Measurements from ENCODE around the gene CAMK1D.

CAMK1D gene

GRCh38 chr10:12377658-12378290 lies 28.4 kb downstream of the CAMK1D start:
- DNase-seq = no peak

DNA sequence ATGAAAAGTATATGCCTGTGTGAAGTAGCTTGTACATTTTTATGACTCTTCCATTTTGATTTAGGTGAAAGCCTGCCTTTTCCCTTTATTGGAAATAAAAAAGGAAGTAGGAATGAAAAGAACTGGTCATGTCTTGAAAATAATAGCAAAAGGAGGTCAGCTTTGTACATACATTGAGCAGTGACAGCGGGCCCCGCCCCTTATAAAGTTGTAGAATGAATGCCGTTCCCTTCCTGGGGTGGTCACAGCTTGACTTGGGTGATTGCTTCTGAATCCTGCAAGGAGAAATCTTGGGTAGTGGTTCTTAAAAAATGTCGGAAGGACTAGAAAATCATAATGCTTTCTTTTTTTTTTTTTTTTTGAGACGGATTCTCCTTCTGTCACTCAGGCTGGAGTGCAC lies 31.7 kb downstream of the CAMK1D start:
- DNase-seq = no peak

DNA sequence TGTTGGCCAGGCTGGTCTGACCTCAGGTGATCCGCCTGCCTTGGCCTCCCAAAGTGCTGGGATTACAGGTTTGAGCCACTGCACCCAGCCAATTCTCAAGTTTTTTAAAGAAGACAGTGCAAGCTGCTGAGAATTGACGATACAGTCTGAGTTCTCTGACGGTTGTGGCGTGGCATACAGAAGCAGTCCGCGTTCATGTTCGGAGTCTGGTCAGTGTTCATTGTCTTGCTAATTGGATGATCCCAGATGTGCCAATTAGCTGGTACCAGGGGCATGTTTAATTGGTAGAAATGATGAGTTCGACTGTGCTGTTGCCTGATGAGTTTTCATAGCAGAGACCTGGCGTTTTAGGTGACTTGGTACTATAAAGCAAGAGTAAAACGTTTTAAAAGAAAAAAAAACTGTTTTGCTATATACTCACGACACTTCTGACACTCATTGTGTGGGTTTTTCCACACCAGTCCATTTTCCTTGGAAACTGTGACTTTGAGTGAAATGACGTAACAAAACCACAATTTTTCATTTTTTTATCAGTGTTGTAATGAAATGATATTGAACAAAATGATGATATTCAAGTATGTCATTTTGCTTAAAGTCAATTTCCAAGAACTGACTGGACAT lies 32.3 kb downstream of the CAMK1D start:
- no peak for DNase-seq

GRCh38 chr10:12382157-12382548 lies 32.8 kb downstream of the CAMK1D start:
- no peak for DNase-seq

DNA sequence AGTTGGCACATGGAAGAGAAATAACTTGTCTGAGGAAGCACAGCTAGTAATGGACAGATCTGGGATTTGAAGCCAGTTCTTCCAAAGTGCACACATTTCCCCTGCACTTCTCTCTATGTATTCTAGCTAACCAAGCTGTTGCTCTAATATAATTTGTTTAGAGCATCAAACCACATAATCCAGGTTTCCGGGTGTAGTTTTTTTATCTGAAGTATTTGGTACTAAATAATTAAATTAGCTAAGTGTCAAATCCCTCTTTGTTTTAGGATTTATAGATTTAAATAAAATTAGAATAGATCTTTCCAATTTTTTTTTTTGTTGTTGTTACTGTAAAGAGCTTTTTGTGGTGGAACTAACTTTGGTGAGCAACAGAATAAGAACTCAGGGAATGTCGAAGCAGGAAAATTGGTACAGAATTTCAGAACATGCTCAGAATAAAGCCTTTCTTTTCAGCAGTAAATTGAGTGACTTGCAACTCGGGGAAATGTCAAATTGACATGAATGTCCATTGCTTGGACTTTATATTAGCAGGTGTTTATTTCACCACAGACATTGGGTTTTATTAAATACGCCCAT lies 33.7 kb downstream of the CAMK1D start:
- no peak for DNase-seq

GRCh38 chr10:12384906-12385305 lies 35.6 kb downstream of the CAMK1D start:
- no peak for DNase-seq

DNA sequence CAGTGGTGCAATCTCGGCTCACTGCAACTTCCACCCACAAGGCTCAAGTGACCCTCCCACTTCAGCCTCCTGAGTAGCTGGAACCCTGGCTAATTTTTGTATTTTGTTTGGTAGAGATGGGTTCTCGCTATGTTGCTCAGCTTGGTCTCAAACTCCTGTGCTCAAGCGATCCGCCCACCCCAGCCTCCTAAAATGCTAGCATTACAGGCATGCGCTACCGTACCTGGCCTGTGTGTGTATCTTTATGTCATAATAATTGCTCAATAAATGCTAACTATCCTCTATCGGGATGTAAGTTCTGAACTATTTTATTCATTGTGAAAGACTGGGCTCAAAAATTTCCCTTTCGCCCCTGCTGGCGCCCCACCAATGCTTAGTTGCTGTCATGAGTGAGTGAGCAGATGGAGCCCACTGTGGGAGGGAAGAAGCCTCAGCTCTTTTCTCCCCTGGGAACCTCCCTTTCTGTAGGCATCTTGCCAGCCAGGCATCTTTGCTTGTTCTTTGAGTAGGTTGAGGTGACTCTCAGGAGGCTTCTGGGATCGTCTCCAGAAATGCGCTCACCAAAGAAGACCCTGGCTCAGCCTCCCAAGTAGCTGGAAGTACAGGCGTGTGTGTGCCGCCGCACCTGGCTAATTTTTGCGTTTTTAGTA lies 38.3 kb downstream of the CAMK1D start:
- DNase-seq = no peak

DNA sequence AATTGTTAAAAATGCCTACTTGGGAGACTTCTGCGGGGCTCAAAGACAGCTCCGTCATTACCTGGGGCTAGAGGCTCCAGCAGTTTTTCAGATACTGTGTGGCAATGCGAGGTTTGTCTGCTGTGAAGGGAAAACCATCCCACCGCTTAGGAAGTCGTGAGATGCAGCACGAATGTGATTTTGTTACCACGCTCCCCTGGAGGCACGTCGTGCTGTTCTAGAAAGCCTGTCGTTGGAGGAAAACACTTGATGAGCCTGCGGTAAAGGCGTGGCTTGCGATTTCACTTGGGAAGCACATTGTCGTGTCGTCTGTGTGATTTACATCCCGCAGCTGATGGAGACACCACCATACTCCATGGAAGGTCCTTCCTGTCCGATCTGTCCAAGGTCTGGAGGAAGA lies 39.3 kb downstream of the CAMK1D start:
- no peak for DNase-seq

- no peak for DNase-seq
These were observed 39.9 kb downstream of the CAMK1D start for GRCh38 chr10:12389154-12389734.

DNA sequence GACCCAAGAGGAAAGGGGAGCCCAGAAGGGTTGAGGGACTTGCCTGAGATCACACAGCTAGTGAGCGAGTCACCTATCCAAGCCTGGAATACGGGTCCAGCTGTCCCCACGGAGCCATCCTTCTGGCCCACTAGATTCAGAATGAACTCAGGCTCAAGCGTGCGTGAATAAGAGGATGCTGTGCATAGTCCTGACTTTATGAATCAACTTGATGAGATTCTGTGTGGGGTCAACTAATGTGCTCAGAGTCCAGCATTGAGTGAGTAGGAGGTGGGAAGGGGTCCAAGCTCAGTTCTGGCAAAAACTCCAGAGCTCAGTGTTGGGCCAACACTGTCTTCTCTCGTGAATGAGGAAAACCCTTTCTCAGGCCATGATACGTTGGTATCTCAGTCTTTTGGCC lies 41.4 kb downstream of the CAMK1D start:
- DNase-seq = no peak

DNA sequence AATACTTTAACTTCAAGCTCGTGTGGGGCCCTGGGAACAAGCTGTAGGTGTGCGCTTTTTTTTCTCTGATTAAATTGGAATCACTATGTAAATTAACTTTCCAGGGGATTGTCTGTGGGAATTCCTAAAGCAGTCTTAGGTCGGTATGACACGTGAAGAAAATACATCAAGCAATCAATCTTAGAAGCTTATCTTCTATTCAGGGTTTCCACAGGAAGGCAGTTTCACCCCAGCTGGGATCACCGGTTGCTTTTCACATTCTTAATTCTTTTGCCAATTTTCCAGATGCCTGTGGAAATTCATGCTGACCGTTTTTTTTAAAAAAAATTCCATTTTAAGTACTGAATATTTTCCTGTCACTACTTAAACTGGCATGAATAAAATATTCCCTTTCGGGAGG lies 41.9 kb downstream of the CAMK1D start:
- DNase-seq = no peak

DNA sequence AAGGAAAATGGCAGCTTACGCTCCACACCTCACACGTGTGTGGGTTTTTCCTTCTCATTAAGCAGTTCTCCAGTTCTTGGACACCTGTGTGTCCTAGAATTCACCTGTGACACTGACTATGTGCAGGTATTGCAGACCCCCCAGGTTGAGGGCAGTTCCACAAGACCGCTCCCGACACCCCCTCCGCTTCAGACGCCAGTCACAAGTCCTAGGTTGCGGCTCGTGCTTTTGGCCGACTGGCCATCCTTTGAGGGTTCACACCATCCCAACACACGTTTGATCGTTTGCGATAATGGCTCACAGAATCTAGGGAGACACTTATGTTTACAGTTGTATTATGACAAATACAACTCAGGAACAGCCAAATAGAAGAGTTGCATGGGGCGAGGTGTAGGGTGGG lies 44.5 kb downstream of the CAMK1D start:
- no peak for DNase-seq

DNA sequence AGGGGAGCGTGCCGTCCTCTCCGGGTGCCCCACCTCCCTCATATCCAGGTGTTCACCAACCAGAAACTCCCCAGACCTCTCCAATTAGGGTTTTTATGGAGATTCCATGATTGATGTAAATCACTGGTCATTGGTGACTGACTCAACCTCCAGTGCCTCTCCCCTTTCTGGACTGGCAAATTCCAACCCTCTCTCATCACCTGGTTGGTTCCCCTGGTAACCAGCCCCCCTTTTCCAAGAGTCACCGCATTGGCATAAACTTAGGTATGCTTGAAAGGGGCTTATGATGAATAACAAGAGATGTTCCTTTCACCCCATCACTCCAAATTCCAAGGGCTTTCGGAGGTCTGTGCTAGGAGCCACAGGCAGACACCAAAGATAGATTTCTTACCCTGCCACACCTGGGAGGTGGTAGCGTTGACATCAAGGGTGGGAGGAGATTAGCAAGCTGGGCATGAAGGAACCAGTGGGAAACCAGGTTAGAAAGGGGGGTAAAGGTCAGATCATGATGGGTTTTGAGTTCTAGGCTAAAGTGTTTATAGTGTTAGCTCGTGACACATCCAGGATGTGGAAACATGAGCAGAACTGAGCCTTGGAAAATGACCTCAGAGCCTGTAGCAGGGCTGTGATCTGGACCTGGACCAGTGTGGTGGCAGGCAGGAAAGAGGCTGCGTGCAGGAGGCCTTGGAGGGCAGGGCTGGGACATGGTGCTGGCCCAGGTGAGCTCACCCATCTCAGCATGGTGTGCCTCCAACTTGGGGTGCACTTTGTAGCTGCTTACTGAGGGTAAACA lies 45.1 kb downstream of the CAMK1D start:
- no peak for DNase-seq

DNA sequence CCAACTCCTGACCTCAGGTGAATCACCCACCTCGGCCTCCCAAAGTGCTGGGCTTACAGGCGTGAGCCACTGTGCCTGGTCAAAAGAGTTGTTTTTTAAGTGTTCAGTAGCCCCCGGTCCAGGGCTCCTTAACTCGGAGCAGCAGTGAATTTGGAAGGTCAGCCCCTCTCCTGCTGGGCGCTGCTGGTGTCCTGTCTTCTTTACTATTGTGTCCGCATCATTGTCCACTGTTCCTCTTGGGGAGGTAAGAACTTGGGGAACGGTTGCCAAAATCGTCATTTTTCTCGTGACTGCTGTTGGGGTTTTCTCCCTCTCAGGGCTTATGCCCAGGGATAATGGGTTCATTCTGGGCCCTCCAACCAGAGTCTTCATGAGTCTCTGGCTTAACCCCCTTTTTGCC lies 46.7 kb downstream of the CAMK1D start:
- no peak for DNase-seq

DNA sequence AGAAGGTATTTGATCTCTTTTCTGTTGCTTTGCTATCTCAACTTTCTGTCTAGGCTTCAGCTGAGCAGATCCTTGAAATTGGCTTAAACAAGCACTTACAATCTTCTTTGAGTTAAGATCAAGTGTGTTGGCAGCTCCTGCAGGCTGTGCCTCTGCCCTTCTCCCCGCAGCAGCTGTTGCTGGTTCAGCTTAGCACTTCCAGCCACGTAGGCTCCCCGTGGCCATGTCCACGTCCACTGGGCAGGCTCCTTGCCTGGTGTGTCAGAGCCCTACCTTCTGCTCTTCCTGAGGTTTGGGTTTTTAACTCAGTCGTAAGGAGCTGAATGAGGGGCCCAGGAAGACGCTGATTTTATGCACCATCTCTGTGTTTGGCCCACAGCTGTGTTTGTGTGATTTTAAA lies 47.2 kb downstream of the CAMK1D start:
- DNase-seq = no peak

DNA sequence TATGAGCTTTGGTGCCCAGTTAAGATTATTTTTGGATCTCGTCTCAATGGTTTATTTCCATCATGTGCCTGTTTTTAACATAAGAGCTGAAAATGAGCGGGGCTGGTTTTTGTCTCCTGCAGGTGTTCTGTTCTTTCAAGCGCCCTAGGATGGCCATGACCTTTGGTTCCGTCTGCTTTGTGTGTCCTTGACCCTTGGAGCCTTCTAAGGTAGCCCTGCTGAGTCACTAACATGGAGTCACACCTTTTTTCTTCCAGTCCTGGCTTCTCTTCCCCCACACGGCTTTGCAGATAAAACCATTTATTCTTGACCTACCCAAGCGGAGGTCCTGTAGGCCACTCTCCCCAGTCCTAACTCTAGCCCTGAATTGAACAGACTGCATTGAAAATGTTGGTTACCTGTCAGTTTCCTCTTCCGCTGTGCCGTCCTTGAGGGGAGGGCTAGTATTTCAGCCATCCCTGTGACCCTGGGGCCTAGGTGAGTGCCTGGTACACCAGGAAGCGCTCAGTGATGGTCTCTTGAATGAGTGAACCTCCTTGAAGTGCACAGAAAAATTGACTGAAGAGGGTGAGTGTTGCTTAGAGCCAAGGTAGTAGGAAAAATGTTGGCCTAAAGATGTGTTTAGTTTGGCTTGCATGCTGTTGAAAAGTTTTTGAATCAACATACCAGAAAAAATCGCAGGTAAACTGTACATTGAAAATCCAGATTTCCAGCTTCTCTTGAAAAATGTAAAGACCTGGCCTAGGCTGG lies 48.0 kb downstream of the CAMK1D start:
- no peak for DNase-seq

GRCh38 chr10:12397941-12398340 lies 48.6 kb downstream of the CAMK1D start:
- DNase-seq = no peak

DNA sequence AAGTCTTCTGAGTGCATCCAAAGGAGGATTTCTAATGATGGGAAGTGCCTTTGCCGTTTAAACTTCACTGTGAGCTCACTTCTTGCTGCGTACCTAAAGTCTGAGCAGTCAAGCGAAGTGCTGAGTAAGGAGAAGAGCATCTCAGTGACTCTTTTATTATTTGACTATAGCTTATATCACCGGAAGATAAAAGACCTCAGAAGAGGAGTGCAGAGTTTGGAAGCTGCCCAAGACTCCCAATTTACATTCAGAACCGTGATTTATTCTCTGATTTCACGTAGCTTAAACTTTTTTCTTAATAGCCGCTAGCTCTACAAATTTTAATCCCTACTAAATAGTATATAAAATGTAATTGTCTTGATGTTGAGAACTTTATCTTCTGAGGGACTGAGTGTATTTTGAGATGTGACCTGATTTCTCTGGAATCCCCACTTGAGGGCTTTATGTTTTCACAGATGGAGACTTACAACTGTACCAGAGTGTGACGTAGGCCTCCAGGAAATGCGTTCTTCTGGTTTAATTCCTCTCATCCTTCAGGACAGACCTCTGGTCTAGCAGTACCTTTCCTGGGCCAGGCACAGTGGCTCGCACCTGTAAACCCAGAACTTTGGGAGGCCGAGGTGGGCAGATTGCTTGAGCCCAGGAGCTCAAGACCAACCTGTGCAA lies 51.1 kb downstream of the CAMK1D start:
- no peak for DNase-seq

DNA sequence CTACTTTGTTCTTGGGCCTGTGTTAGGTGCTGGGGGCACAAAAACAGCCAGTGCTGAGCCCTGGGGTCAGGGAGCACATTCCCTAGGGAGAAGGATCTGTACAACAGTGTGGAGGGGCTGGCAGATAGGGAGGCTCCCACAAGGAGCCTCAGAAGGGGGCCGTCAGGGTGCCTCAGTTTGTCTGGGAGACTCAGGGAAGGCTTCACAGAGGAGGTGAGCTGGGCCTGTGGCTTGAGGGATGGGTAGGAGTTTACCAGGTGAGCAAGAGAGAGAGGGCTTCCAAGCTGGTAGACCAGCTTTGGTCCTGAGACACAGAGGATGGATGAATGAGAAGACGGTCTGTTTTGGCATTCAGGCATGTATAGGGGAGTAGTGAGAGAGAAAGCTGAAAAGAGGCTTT lies 52.1 kb downstream of the CAMK1D start:
- DNase-seq = no peak

- DNase-seq = no peak
These were observed 53.8 kb downstream of the CAMK1D start for GRCh38 chr10:12403119-12403518.
